Measurements from ENCODE around the gene PTPRN. TPM values are rescaled to one million over a fixed set of nuclear protein-coding genes. Genes with fewer than 3 reads are reported as not detected.
A peak's percentile ranks its signal among the peaks of the same experiment; 100 is the strongest.

PTPRN gene
- total and polyA plus RNA-seq, 2 experiments from 2014 or later, result 5.1 to 22.1 TPM

GRCh38 chr2:219273937-219274336 is 35.3 kb downstream of the PTPRN start:
- H3K4me2 ChIP-seq, result no peak overlapping the region; the same call in 1 of the 2 replicates
- H3K27me3 ChIP-seq (ENCODE audit: insufficient read depth), result no peaks in the 10 kb centered on the region
- H3K4me3 ChIP-seq, result no peak overlapping the region; the same call in 1 of the 2 replicates
- H2AFZ ChIP-seq, result peak overlapping the region; percentile 69; the same call in 1 of the 2 replicates
- no peaks in the 10 kb centered on the region for H4K20me1 ChIP-seq (replicated peaks; ENCODE audit: insufficient read depth)
- Mint-ChIP-seq H3K4me3 (no peak overlapping the region), H3K27ac (no peak overlapping the region), H3K36me3 (ENCODE audit: low read depth) (no peaks in the 10 kb centered on the region), H3K4me1 (peaks cover 34% of the 10 kb centered on the region), H3K9me3 (no peaks in the 10 kb centered on the region), H3K27me3 (ENCODE audit: insufficient read depth, low read depth, poor library complexity) (peaks cover 31% of the 10 kb centered on the region)
- no peaks in the 10 kb centered on the region for H3K9me2 ChIP-seq (ENCODE audit: insufficient read depth)
- H3F3A ChIP-seq (replicated peaks; ENCODE audit: low read depth), result no peaks in the 10 kb centered on the region
- no peak for TF ChIP-seq EZH2phosphoT487 (IDR thresholded peaks at IDR 0.05; ENCODE audit: unreplicated experiment)
- TF ChIP-seq NANOG (IDR thresholded peaks at IDR 0.05; ENCODE audit: borderline replicate concordance), result no peak
- no peak for TF ChIP-seq CREB1 (CRISPR knock-in tag; IDR thresholded peaks at IDR 0.05; ENCODE audit: low read depth)
- TF ChIP-seq ETS1 (IDR thresholded peaks at IDR 0.05), result no peak
- TF ChIP-seq JUNB (IDR thresholded peaks at IDR 0.05; ENCODE audit: unreplicated experiment), result no peak
- no peak for TF ChIP-seq ZNF462 (CRISPR knock-in tag; IDR thresholded peaks at IDR 0.05)
- no peak for TF ChIP-seq REST (IDR thresholded peaks at IDR 0.05; ENCODE audit: unreplicated experiment)
- H3K27ac ChIP-seq (ENCODE audit: low read depth), result no peak overlapping the region
- DNase-seq (ENCODE audit: low spot score), result no peak
- H3K79me2 ChIP-seq (replicated peaks; ENCODE audit: insufficient read depth), result no peaks in the 10 kb centered on the region
- peaks cover 28% of the 10 kb centered on the region for H3K4me1 ChIP-seq (ENCODE audit: insufficient read depth)
- no peaks in the 10 kb centered on the region for H3K36me3 ChIP-seq (ENCODE audit: insufficient read depth)
- ATAC-seq, result no peak

All from GM23338 (cell line).